Measurements from ENCODE around the gene FDX1. TPM values are rescaled to one million over a fixed set of nuclear protein-coding genes. Genes with fewer than 3 reads are reported as not detected.
"Not testable (repeated sequence)": the region's sequence is repeated elsewhere in the genome, so short reads cannot be mapped to it uniquely, and the experiment has no call there.

Gene FDX1
- total RNA-seq = 10 to 100 TPM in 1 of 2 experiments, 1 to 10 TPM in 1; 9.8 to 11.2 TPM

- no peaks in the 10 kb centered on the region for H3K9me3 Mint-ChIP-seq
- H3K4me3 Mint-ChIP-seq = peak within 1 kb of the TSS; percentile 98
- H3K27ac Mint-ChIP-seq = peak within 1 kb of the TSS; percentile 93
- ChIA-PET CTCF (interaction anchor here (0.6 to 2.3 kb wide), 12 partner anchors 15 to 1337 kb away, joined by 3 to 15 read pairs (median 4); no protein-coding TSS in a partner anchor), POLR2A (no interaction called here)
- no peaks in the 10 kb centered on the region for H3K36me3 Mint-ChIP-seq
- peaks cover 38% of the 10 kb centered on the region for H3K4me1 Mint-ChIP-seq (ENCODE audit: low read depth)
- intact Hi-C loops (cut with micrococcal nuclease) = loop anchor here (1.0 to 5.0 kb wide), 6 partner anchors 23 to 1697 kb away; partner anchors contain the start of genes RDX and ZC3H12C
- DNase-seq = peak; percentile 90
- no peaks in the 10 kb centered on the region for H3K27me3 Mint-ChIP-seq
Measured at GRCh38 chr11:110429731-110430266, at the start of gene FDX1. Gene FDX1, plus strand, starts transcription at chr11:110429948. Its CDS starts 173 bp downstream, at chr11:110430121.

- DNase-seq = peak; percentile 19
- H3K4me1 Mint-ChIP-seq (ENCODE audit: low read depth) = peaks cover 4% of the 10 kb centered on the region
- ChIA-PET CTCF (interaction anchor here (1.5 kb wide), 2 partner anchors 181 to 184 kb away, joined by 3 to 10 read pairs; no protein-coding TSS in a partner anchor), POLR2A (no interaction called here)
- no peaks in the 10 kb centered on the region for H3K36me3 Mint-ChIP-seq
- no peak overlapping the region for H3K27ac Mint-ChIP-seq
- peaks cover 5% of the 10 kb centered on the region for H3K27me3 Mint-ChIP-seq
- H3K9me3 Mint-ChIP-seq = no peaks in the 10 kb centered on the region
- intact Hi-C loops (cut with micrococcal nuclease) = no loop called here
- H3K4me3 Mint-ChIP-seq = no peak overlapping the region
Measured at GRCh38 chr11:110380836-110381622, 48.7 kb upstream of the FDX1 start.

GRCh38 chr11:110388231-110388630 is 41.5 kb upstream of the FDX1 start:
- POLR2A ChIA-PET; H3K9me3 Mint-ChIP-seq; H3K27ac Mint-ChIP-seq; H3K36me3 Mint-ChIP-seq; H3K4me1 Mint-ChIP-seq (ENCODE audit: low read depth); intact Hi-C loops (cut with micrococcal nuclease); H3K27me3 Mint-ChIP-seq; DNase-seq; H3K4me3 Mint-ChIP-seq; CTCF ChIA-PET: not testable (repeated sequence)

- H3K4me1 Mint-ChIP-seq (ENCODE audit: low read depth) = peaks cover 3% of the 10 kb centered on the region
- CTCF ChIA-PET = no interaction called here
- no peak overlapping the region for H3K4me3 Mint-ChIP-seq
- peaks cover 7% of the 10 kb centered on the region for H3K27me3 Mint-ChIP-seq
- DNase-seq = no peak
- intact Hi-C loops (cut with micrococcal nuclease) = no loop called here
- no peak overlapping the region for H3K27ac Mint-ChIP-seq
- H3K9me3 Mint-ChIP-seq = no peaks in the 10 kb centered on the region
- POLR2A ChIA-PET = no interaction called here
- H3K36me3 Mint-ChIP-seq = no peaks in the 10 kb centered on the region
Measured at GRCh38 chr11:110389965-110390364, 39.8 kb upstream of the FDX1 start.

DNA sequence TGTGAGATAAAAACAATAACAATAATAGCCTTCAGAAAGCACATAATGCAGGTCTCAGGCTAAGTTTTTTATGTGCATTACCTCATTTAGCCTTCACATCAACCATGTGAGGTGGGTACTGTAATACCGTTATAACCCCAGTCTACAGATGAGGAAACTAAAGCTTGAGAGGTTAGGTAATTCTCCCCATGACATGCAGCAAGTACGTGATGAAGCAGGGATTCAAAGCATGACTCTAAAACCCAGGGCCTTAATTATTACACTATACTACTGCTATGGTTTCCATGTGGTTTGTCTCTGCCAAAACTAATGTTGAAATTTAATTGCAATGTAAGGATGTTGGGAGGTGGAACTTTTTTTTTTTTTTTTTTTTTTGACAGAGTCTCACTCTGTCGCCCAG is 37.7 kb upstream of the FDX1 start:
- Mint-ChIP-seq H3K4me1 (ENCODE audit: low read depth) (peaks cover 3% of the 10 kb centered on the region), H3K27me3 (peaks cover 15% of the 10 kb centered on the region), H3K9me3 (peaks cover 2% of the 10 kb centered on the region), H3K27ac (no peak overlapping the region), H3K4me3 (no peak overlapping the region), H3K36me3 (peaks cover 3% of the 10 kb centered on the region)
- ChIA-PET CTCF (interaction anchor here (0.8 kb wide), 1 partner anchor 838 kb away, joined by 3 read pairs; no protein-coding TSS in a partner anchor), POLR2A (no interaction called here)
- DNase-seq = no peak
- intact Hi-C loops (cut with micrococcal nuclease) = no loop called here

DNA sequence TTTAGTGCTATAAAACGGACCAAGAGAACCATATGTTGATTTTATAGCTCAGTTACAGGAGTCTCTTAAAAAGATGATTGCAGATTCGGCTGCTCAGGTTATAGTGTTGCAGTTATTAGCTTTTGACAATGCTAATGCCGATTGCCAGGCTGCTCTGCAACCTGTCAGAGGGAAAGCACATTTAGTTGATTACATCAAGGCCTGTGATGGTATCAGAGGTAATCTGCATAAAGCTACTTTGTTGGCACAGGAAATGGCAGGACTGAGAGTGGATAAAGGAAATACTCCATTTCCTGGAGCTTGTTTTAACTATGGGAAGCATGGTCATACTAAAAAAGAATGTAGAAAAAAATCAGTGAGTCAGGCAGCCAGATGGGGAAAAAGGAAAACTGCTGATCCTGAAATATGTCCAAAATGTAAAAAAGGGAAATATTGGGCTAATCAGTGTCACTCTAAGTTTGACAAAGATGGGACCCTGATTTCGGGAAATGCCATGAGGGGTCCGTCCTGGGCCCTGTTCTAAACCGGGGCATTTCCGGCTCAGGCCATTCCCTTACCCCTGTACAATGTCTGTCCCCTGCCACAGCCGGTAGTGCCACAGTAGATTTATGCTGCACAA is 32.0 kb upstream of the FDX1 start:
- H3K27ac Mint-ChIP-seq; DNase-seq; H3K4me1 Mint-ChIP-seq (ENCODE audit: low read depth); H3K36me3 Mint-ChIP-seq; H3K9me3 Mint-ChIP-seq; intact Hi-C loops (cut with micrococcal nuclease); H3K4me3 Mint-ChIP-seq; POLR2A ChIA-PET: not testable (repeated sequence)
- peaks cover 19% of the 10 kb centered on the region for H3K27me3 Mint-ChIP-seq
- CTCF ChIA-PET = interaction anchor here (0.6 to 1.1 kb wide), 2 partner anchors 43 to 197 kb away, joined by 3 read pairs; no protein-coding TSS in a partner anchor

- intact Hi-C loops (cut with micrococcal nuclease); DNase-seq; H3K9me3 Mint-ChIP-seq; CTCF ChIA-PET; H3K4me1 Mint-ChIP-seq (ENCODE audit: low read depth); H3K27ac Mint-ChIP-seq; H3K27me3 Mint-ChIP-seq; H3K4me3 Mint-ChIP-seq; H3K36me3 Mint-ChIP-seq; POLR2A ChIA-PET: not testable (repeated sequence)
Measured at GRCh38 chr11:110403585-110403984, 26.2 kb upstream of the FDX1 start.

- H3K4me3 Mint-ChIP-seq; H3K4me1 Mint-ChIP-seq (ENCODE audit: low read depth); POLR2A ChIA-PET; H3K27ac Mint-ChIP-seq; CTCF ChIA-PET; DNase-seq; H3K36me3 Mint-ChIP-seq; H3K9me3 Mint-ChIP-seq; H3K27me3 Mint-ChIP-seq; intact Hi-C loops (cut with micrococcal nuclease): not testable (repeated sequence)
Measured at GRCh38 chr11:110405636-110406035, 24.1 kb upstream of the FDX1 start.

DNA sequence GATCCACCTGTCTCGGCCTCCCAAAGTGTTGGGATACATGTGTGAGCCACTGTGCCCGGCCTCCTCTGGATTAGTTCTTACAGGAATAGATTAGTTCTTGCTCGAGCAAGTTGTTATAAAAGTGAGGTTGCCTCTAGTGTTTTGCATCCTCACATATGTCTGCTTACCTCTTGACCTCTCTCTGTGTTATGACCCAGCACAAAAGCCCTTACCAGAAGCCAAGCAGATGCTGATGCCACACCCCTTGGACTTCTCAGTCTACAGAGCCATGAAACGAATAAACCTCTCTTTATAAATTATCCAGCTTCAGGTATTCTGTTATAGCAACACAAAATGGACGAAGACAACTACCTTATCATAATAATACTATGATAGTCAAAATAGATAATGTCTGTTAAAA is 22.4 kb upstream of the FDX1 start:
- Mint-ChIP-seq H3K27me3 (no peaks in the 10 kb centered on the region), H3K27ac (no peak overlapping the region), H3K36me3 (no peaks in the 10 kb centered on the region), H3K4me3 (no peak overlapping the region), H3K9me3 (peaks cover 5% of the 10 kb centered on the region), H3K4me1 (ENCODE audit: low read depth) (no peaks in the 10 kb centered on the region)
- intact Hi-C loops (cut with micrococcal nuclease) = no loop called here
- ChIA-PET POLR2A (no interaction called here), CTCF (no interaction called here)
- DNase-seq = no peak

DNA sequence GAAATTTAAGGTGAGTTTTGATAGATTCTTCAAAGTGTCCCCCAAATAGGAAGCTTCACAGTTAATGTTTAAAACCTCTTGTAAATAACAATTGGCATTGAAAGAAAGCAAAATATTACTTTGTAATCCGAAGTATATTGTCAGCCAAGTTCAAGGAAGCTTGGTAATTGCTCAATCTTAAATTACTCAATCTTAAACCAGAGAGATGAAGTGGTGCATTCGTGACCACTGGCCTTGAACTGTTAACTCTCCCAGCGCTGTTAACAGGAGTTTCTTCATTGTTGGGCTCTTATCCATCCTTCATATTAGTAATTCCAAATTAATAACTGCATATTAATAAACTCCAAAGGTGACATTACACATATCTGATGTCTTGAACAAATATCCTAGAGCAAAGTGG is 20.6 kb upstream of the FDX1 start:
- CTCF ChIA-PET = no interaction called here
- Mint-ChIP-seq H3K9me3 (peaks cover 5% of the 10 kb centered on the region), H3K36me3 (no peaks in the 10 kb centered on the region), H3K4me1 (ENCODE audit: low read depth) (no peaks in the 10 kb centered on the region), H3K27ac (no peak overlapping the region), H3K4me3 (no peak overlapping the region), H3K27me3 (no peaks in the 10 kb centered on the region)
- intact Hi-C loops (cut with micrococcal nuclease) = no loop called here
- DNase-seq = no peak
- POLR2A ChIA-PET = interaction anchor here (0.6 kb wide), 1 partner anchor 245 kb away, joined by 3 read pairs; no protein-coding TSS in a partner anchor

DNA sequence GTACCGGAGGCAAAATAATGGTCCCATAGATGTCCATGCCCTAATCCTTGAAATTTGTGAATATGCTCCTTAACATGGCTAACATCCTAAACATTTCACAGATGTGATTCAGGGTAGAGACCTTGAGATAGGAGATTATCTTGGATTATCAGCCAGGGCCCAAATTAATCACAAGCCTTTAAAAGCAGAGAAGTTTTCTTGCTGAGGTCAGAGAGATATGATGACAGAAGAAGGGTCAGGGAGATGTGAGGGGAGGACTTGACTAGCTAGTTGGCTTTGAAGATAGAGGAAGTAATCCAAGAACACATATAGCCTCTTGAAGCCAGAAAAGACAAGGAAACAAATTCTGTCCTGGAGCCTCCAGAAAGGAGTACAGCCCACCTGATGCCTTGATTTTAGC is 19.1 kb upstream of the FDX1 start:
- ChIA-PET CTCF (no interaction called here), POLR2A (interaction anchor here (0.6 kb wide), 1 partner anchor 9 kb away, joined by 4 read pairs; no protein-coding TSS in a partner anchor)
- Mint-ChIP-seq H3K9me3 (peaks cover 5% of the 10 kb centered on the region), H3K27ac (no peak overlapping the region), H3K4me3 (no peak overlapping the region), H3K36me3 (no peaks in the 10 kb centered on the region), H3K27me3 (no peaks in the 10 kb centered on the region), H3K4me1 (ENCODE audit: low read depth) (no peaks in the 10 kb centered on the region)
- DNase-seq = no peak
- intact Hi-C loops (cut with micrococcal nuclease) = no loop called here

- Mint-ChIP-seq H3K4me1 (ENCODE audit: low read depth) (no peaks in the 10 kb centered on the region), H3K27ac (no peak overlapping the region), H3K36me3 (no peaks in the 10 kb centered on the region), H3K27me3 (no peaks in the 10 kb centered on the region), H3K4me3 (no peak overlapping the region), H3K9me3 (no peaks in the 10 kb centered on the region)
- CTCF ChIA-PET = interaction anchor here (0.5 to 1.4 kb wide), 4 partner anchors 14 to 176 kb away, joined by 3 to 6 read pairs (median 3); partner anchors contain the start of gene FDX1
- intact Hi-C loops (cut with micrococcal nuclease) = no loop called here
- POLR2A ChIA-PET = no interaction called here
- no peak for DNase-seq
Measured at GRCh38 chr11:110415081-110415480, 14.7 kb upstream of the FDX1 start.

All from activated CD4-positive, alpha-beta memory T cell treated with anti-CD3 and anti-CD28 coated beads for 36 hours (primary cell).